ENCODE measurements around the gene ADGRG2.

- TF ChIP-seq CTCF (conservative IDR thresholded peaks at IDR 0.05 in 1 of 2, IDR thresholded peaks at IDR 0.05 in 1 of 2; ENCODE audit: extremely low read depth in 1 of 2, insufficient read depth in 1 of 2, low read depth in 1 of 2, low read length in 2 of 2) = no peak
- no peak for TF ChIP-seq EZH2 (IDR thresholded peaks at IDR 0.05; ENCODE audit: borderline replicate concordance, low read length)
Observed at GRCh38 chrX:19003756-19004155, 118.5 kb downstream of the ADGRG2 start.
